ENCODE data around the gene SIAH3. TPM values are rescaled to one million over a fixed set of nuclear protein-coding genes. Genes with fewer than 3 reads are reported as not detected.

The SIAH3 gene
- total and polyA plus RNA-seq, 9 donors: 0.07 to 0.45 (median 0.17) TPM

GRCh38 chr13:45807520-45808099, 43.9 kb downstream of the SIAH3 start:
- Histone ChIP-seq H3K9me3 (replicated peaks; ENCODE audit: control insufficient read depth, low read depth, low read length) (no peaks in the 10 kb centered on the region), H3K4me3 (ENCODE audit: low read length) (no peak overlapping the region), H3K27me3 (ENCODE audit: control insufficient read depth, insufficient read depth, low read length) (no peaks in the 10 kb centered on the region), H3K4me1 (ENCODE audit: control insufficient read depth, insufficient read depth, low read length) (no peaks in the 10 kb centered on the region), H3K36me3 (ENCODE audit: control insufficient read depth, insufficient read depth, low read length) (no peaks in the 10 kb centered on the region), H3K27ac (ENCODE audit: low read length) (no peak overlapping the region)
- peak; percentile 45 for DNase-seq
- WGBS (ENCODE audit: insufficient coverage): 40% methylated on average over 1 of the region's 3 CpGs

GRCh38 chr13:45800485-45800884, 51.1 kb downstream of the SIAH3 start:
- 43% methylated on average over 2 of the region's 5 CpGs for WGBS (ENCODE audit: insufficient coverage)
- no peak overlapping the region for H3K4me3 ChIP-seq (ENCODE audit: low read length)
- H3K36me3 ChIP-seq (ENCODE audit: control insufficient read depth, insufficient read depth, low read length): no peaks in the 10 kb centered on the region
- peaks cover 4% of the 10 kb centered on the region for H3K4me1 ChIP-seq (ENCODE audit: control insufficient read depth, insufficient read depth, low read length)
- no peaks in the 10 kb centered on the region for H3K9me3 ChIP-seq (replicated peaks; ENCODE audit: control insufficient read depth, low read depth, low read length)
- H3K27me3 ChIP-seq (ENCODE audit: control insufficient read depth, insufficient read depth, low read length): no peaks in the 10 kb centered on the region
- H3K27ac ChIP-seq (ENCODE audit: low read length): no peak overlapping the region
- no peak for DNase-seq

DNA sequence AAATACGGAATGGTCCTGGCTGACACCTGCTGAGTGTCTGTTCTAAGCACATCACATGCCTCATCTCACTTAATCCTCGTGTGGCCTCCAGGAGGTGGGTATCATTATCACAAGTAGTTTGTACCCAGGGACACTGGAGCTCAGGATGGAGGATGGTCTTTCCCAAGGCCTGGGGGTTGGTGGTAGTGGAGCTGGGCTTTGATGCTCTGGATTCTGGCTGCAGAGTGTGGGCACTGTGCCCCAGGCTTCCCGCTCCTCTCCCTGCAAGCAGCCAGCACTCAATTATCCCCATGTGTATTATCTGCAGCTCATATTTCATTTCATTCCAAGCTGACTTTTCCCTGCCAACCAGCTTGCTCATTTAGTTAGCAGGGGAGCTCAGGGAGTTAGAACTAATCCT, 52.1 kb downstream of the SIAH3 start:
- peak; percentile 55 for DNase-seq
- no CpG with 5 or more reads among the region's 3 CpGs for WGBS (ENCODE audit: insufficient coverage)
- Histone ChIP-seq H3K4me1 (ENCODE audit: control insufficient read depth, insufficient read depth, low read length) (peaks cover 4% of the 10 kb centered on the region), H3K36me3 (ENCODE audit: control insufficient read depth, insufficient read depth, low read length) (no peaks in the 10 kb centered on the region), H3K27me3 (ENCODE audit: control insufficient read depth, insufficient read depth, low read length) (no peaks in the 10 kb centered on the region), H3K9me3 (replicated peaks; ENCODE audit: control insufficient read depth, low read depth, low read length) (no peaks in the 10 kb centered on the region), H3K4me3 (ENCODE audit: low read length) (no peak overlapping the region), H3K27ac (ENCODE audit: low read length) (no peak overlapping the region)

GRCh38 chr13:45798851-45799250, 52.7 kb downstream of the SIAH3 start:
- H3K9me3 ChIP-seq (replicated peaks; ENCODE audit: control insufficient read depth, low read depth, low read length): no peaks in the 10 kb centered on the region
- peaks cover 4% of the 10 kb centered on the region for H3K4me1 ChIP-seq (ENCODE audit: control insufficient read depth, insufficient read depth, low read length)
- no peaks in the 10 kb centered on the region for H3K27me3 ChIP-seq (ENCODE audit: control insufficient read depth, insufficient read depth, low read length)
- 100% methylated on average over 1 of the region's 3 CpGs for WGBS (ENCODE audit: insufficient coverage)
- no peak overlapping the region for H3K27ac ChIP-seq (ENCODE audit: low read length)
- no peak for DNase-seq
- no peak overlapping the region for H3K4me3 ChIP-seq (ENCODE audit: low read length)
- H3K36me3 ChIP-seq (ENCODE audit: control insufficient read depth, insufficient read depth, low read length): no peaks in the 10 kb centered on the region

GRCh38 chr13:45796426-45797235, 54.9 kb downstream of the SIAH3 start:
- no peak overlapping the region for H3K27ac ChIP-seq (ENCODE audit: low read length)
- no peaks in the 10 kb centered on the region for H3K9me3 ChIP-seq (replicated peaks; ENCODE audit: control insufficient read depth, low read depth, low read length)
- H3K27me3 ChIP-seq (ENCODE audit: control insufficient read depth, insufficient read depth, low read length): no peaks in the 10 kb centered on the region
- no peak for DNase-seq
- H3K4me3 ChIP-seq (ENCODE audit: low read length): no peak overlapping the region
- H3K36me3 ChIP-seq (ENCODE audit: control insufficient read depth, insufficient read depth, low read length): no peaks in the 10 kb centered on the region
- WGBS (ENCODE audit: insufficient coverage): 70% methylated on average over 5 of the region's 11 CpGs
- H3K4me1 ChIP-seq (ENCODE audit: control insufficient read depth, insufficient read depth, low read length): peaks cover 4% of the 10 kb centered on the region

GRCh38 chr13:45792827-45793303, 58.7 kb downstream of the SIAH3 start:
- no peaks in the 10 kb centered on the region for H3K36me3 ChIP-seq (ENCODE audit: control insufficient read depth, insufficient read depth, low read length)
- no peak for DNase-seq
- no peak overlapping the region for H3K4me3 ChIP-seq (ENCODE audit: low read length)
- H3K27me3 ChIP-seq (ENCODE audit: control insufficient read depth, insufficient read depth, low read length): no peaks in the 10 kb centered on the region
- H3K4me1 ChIP-seq (ENCODE audit: control insufficient read depth, insufficient read depth, low read length): no peaks in the 10 kb centered on the region
- 73% methylated on average over 3 of the region's 6 CpGs for WGBS (ENCODE audit: insufficient coverage)
- no peaks in the 10 kb centered on the region for H3K9me3 ChIP-seq (replicated peaks; ENCODE audit: control insufficient read depth, low read depth, low read length)
- H3K27ac ChIP-seq (ENCODE audit: low read length): no peak overlapping the region

- Histone ChIP-seq H3K27ac (ENCODE audit: low read length) (no peak overlapping the region), H3K9me3 (replicated peaks; ENCODE audit: control insufficient read depth, low read depth, low read length) (no peaks in the 10 kb centered on the region), H3K4me1 (ENCODE audit: control insufficient read depth, insufficient read depth, low read length) (peaks cover 5% of the 10 kb centered on the region), H3K4me3 (ENCODE audit: low read length) (no peak overlapping the region), H3K36me3 (ENCODE audit: control insufficient read depth, insufficient read depth, low read length) (no peaks in the 10 kb centered on the region), H3K27me3 (ENCODE audit: control insufficient read depth, insufficient read depth, low read length) (peaks cover 3% of the 10 kb centered on the region)
- no CpG with 5 or more reads among the region's 2 CpGs for WGBS (ENCODE audit: insufficient coverage)
- no peak for DNase-seq
These were observed 63.5 kb downstream of the SIAH3 start for GRCh38 chr13:45788011-45788410.

DNA sequence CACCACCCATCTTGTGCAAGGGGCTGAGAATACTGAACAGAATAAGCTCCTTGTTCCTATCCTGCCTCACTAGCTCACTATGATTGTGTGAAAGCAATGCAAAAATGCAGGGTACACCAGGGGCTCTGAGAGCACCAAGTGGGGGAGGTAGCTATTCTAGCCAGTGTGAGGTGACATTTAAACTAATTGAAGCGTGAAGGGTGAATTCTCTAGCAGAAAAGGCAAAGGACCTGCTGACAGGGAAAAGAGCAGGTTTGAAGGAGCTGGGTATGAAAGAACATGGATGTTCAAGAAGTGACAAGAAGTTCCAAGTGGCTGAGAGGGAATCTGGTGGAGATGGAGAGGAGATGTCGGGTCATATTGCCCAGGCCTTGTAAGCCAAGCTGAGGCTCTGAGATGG, 64.2 kb downstream of the SIAH3 start:
- Histone ChIP-seq H3K4me3 (ENCODE audit: low read length) (no peak overlapping the region), H3K27me3 (ENCODE audit: control insufficient read depth, insufficient read depth, low read length) (peaks cover 3% of the 10 kb centered on the region), H3K27ac (ENCODE audit: low read length) (no peak overlapping the region), H3K36me3 (ENCODE audit: control insufficient read depth, insufficient read depth, low read length) (no peaks in the 10 kb centered on the region), H3K9me3 (replicated peaks; ENCODE audit: control insufficient read depth, low read depth, low read length) (no peaks in the 10 kb centered on the region), H3K4me1 (ENCODE audit: control insufficient read depth, insufficient read depth, low read length) (peaks cover 7% of the 10 kb centered on the region)
- DNase-seq: no peak
- 96% methylated on average over 2 of the region's 2 CpGs for WGBS (ENCODE audit: insufficient coverage)

DNA sequence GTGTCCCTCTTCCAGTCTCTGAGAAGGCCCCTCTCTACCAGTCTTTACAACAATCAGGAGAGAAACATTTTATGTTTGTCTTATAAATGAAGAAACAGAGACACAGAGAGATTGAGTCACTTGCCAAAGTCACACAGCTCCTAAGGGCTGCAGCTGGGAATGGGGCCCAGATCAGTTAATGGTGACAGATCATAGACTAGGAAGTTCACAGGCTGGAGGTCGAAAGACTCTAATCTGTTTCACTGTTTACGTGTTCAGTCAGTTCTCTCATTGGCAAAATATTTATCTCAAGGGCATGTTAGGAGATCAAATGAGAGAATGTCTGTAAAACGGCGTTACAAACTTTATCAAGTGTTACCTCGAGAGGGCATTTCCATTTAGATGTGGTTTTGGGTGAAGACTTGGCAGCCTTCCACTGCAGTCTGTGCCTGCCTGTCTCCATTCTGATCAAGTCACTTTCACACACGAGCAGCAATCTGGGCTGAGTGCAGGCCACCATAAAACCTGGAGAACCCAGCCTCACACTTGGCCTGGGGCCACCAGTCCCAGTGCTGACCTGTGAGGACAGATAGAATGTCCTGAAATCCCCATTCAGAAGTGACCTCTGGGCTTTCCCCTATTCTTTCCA, 65.1 kb downstream of the SIAH3 start:
- H3K27ac ChIP-seq (ENCODE audit: low read length): no peak overlapping the region
- H3K27me3 ChIP-seq (ENCODE audit: control insufficient read depth, insufficient read depth, low read length): peaks cover 3% of the 10 kb centered on the region
- peaks cover 16% of the 10 kb centered on the region for H3K4me1 ChIP-seq (ENCODE audit: control insufficient read depth, insufficient read depth, low read length)
- H3K4me3 ChIP-seq (ENCODE audit: low read length): no peak overlapping the region
- no peaks in the 10 kb centered on the region for H3K9me3 ChIP-seq (replicated peaks; ENCODE audit: control insufficient read depth, low read depth, low read length)
- peak; percentile 9 for DNase-seq
- 48% methylated on average over 3 of the region's 6 CpGs for WGBS (ENCODE audit: insufficient coverage)
- no peaks in the 10 kb centered on the region for H3K36me3 ChIP-seq (ENCODE audit: control insufficient read depth, insufficient read depth, low read length)
